HG03575 (cell line): ENCODE measurements around the gene SERINC4.
"Not testable (repeated sequence)": the region's sequence is repeated elsewhere in the genome, so short reads cannot be mapped to it uniquely, and the experiment has no call there.

Experiments
- ATAC-seq: cut with Tn5 transposase; IDR thresholded peaks from one replicate; pipeline ENCODE4 v1.9.1; 2021; ENCODE audit not compliant: unreplicated experiment, insufficient number of reproducible peaks, low FRiP score; ENCODE audit errors: extremely low read depth

SERINC4 gene

DNA sequence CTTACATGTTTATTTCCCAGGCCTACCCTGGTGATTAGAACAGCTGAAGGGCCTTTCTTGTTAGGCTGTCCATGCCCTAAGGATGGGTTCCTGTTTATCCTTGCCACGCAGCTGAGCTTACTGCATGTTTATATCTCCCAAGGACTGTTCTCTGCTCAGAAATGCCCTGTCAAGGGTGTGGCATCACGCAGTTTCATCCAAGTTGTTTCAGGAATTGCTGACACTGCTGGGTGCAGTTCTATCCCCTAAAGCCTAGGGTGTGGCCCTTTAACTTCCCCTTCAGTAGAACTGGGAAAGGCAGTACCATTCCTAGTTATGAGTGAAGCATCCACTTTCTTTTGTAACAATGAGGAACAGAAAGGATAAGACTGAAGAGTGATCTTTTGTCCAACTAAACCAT lies 28.2 kb downstream of the SERINC4 start:
- no peak for ATAC-seq

DNA sequence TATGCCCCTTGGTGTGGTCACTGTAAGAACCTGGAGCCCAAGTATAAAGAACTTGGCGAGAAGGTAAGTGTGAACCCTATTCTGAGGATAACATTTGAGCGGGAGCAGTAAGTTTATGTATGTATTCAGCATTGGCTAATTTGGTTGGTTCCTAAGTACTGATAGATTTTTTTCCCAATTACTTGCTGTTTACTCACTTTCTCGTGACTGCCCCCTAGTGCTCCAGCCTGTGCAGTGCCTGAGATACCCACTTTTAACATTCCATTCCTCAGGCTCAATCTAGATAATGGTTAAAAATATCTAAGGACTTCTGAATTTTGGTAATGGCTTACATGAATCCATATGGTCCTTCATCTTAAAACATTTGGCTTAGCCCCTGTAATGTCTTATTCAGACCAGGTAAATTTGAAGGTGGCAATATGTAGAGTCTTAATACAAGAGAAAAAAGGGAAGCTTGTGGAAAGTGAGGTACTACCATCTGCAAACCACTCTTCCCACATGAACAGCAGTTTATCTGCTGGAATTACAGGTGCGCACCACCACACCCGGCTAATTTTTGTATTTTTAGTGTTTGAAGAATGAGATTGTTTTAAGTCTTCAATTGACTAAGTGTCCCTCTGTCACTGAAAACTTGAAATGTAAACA lies 30.3 kb downstream of the SERINC4 start:
- no peak for ATAC-seq

DNA sequence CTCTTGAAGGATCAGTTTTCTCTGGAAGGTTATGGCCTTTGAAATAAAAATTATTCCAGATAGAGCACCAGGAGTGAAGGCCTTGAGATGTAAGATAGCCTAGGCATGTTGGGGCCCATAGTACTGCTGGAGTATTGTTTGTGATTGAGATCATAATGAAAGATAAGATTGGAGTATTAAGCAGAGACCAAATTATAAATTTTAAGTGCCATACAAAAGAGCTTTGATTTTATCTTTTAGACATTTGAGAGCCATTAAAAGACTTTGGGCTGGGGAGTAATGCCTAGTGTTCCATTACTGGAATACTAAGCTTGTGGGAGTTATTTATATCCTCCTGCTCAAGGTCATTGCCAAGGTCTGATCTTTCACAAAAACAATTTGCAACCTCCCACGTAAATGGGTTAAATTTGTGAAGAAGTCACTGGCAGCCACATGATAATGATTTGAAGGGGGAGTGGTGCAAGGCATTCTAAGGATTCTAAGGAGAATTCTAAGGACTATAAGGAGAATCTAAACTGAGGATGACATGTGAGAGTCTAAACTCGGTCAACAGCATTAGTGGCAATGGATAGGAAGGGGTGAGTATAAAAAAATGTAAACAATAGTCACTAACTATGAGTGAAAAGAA lies 36.1 kb downstream of the SERINC4 start:
- ATAC-seq, result no peak

DNA sequence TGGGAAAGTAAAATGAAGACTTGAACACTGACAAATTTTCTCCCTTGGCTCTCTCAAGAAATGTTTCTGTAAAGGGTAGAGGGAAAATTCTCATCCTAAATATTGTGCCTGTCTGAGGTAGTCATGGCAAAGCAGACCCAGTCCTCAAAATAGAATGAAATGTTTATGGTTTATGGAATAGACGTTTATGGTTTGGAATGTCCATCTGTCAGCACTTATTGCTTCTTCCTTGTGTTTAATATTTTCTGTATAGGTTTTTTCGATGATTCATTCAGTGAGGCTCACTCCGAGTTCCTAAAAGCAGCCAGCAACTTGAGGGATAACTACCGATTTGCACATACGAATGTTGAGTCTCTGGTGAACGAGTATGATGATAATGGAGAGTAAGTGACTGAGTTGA lies 37.2 kb downstream of the SERINC4 start:
- ATAC-seq, result no peak

DNA sequence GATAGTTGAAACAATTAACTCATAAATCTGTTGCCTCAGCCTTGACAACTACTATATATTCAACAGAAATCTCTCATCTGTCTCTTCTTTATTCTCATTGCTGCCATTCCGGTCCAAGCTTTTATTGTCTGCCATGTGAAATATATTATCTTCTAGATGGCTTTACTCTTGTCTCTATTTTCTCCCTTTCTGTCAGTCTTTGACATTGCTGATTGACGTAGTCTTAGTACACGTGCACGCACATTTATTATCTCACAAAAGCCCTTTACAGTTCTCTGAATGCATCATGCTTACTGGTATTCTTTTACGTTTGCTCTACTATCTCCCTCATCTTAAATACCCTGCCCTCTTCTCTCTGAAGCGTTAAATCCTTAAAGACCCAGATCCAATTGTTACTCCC lies 48.1 kb downstream of the SERINC4 start:
- no peak for ATAC-seq

DNA sequence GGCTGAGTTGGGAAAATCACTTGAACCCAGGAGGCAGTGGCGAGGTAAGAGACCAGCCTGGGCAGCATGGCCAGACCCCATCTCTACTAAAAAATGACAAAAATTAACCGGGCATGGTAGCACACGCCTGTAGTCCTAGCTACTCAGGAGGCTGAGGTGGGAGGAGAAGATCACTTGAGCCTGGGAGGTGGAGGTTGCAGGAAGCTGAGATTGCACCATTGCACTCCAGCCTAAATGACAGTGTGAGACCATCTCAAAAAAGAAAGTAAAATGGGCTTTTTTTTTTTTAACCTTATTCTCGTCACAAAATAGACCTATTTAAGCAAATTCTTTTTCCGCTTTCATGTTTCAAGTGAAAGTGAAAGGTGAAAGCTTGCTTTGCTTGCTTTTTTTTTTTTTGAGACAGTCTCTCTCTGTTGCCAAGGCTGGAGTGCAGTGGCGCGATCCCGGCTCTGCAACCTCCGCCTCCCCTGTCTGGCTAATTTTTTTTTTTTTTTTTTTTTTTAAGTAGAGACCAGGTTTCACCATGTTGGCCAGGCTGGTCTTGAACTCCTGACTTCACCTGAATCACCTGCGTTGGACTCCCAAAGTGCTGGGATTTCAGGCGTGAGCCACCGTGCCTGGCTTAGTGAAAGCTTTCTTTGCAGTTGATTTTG lies 50.2 kb downstream of the SERINC4 start:
- no peak for ATAC-seq

DNA sequence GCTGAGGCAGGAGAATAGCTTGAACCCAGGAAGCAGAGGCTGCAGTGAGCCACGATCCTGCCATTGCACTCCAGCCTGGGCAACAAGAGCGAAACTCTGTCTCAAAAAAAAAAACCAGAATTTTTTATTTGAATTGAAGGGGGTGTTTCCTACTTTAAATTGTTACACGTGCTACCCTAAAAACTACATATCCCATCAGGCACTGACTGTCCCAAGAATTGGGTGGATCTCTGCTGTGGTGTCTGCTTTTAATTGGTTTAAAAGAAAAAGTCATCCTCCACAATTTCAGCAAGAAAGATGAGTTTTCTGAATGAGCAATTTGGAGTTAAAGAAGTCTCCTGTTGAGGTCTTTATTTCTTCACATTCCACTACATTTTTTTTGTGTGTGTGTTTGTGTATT lies 51.6 kb downstream of the SERINC4 start:
- no peak for ATAC-seq

DNA sequence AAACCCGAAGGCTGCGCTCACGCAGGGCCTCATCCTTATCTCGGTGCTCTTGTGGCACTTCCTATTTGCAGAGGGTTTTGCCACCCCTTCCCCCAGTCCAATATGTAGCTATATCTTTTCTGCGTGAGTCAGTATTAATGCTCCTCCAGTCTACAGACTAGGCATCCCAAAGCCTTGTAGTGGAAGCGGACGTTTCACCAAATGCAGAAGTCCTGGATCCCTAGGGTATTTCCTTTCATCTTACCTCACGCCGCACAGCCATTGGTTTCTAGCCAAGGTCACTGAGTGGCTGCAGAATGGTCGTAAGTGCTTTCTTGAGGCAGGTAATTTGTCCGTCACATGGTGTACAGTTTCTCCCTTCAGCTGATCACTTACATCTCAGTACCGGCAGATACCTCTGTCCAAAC lies 53.1 kb downstream of the SERINC4 start:
- not testable (repeated sequence) for ATAC-seq

DNA sequence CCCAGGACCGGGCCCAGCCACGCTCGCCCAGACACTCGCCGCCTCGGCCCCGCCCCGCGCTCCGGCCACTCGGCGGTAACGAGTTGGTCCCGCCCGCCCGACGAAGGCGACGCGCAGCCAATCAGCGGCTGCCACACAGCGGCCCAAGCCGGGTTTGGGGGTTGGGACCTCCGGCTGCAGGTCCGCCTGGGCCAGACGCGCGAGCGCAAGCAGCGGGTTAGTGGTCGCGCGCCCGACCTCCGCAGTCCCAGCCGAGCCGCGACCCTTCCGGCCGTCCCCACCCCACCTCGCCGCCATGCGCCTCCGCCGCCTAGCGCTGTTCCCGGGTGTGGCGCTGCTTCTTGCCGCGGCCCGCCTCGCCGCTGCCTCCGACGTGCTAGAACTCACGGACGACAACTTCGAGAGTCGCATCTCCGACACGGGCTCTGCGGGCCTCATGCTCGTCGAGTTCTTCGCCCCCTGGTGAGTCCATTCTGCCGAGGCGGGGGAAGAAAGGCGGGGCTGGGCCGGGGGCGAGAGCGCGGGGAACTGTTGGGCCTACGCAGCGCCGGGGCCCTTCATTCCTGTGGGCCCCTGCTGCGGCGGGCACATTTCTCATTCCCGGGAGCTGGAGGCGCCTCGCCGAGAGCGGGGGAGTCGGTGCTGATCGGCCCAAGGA lies 53.6 kb downstream of the SERINC4 start, which contains the start of gene PDIA3:
Gene PDIA3 (plus strand): TSS at position 194 of the 658 bp plus-strand sequence. CDS start 102 bp downstream, at position 296.
- ATAC-seq, result not testable (repeated sequence)
